ENCODE data around the gene PRKCG.
"Not testable (repeated sequence)": the region's sequence is repeated elsewhere in the genome, so short reads cannot be mapped to it uniquely, and the experiment has no call there.

Gene PRKCG

DNA sequence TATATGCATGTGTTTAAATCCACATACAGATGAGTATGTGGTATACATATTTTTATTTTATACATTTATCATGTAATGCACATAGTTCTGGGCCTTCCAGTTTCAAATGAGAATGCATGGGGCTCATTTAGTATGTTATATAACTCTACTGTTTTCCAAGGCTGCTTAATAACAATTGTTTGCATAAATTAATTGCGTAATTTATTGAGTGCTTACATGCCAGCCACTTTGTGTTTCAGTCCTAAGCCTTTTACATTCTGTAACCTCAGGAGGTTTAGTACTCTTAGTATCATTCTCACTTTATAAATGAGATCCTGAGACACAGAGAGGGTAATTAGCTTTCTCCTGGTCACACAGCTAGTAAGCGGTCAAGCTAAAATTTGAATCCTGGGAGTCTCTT lies 64.0 kb downstream of the PRKCG start:
- DNase-seq = no peak

DNA sequence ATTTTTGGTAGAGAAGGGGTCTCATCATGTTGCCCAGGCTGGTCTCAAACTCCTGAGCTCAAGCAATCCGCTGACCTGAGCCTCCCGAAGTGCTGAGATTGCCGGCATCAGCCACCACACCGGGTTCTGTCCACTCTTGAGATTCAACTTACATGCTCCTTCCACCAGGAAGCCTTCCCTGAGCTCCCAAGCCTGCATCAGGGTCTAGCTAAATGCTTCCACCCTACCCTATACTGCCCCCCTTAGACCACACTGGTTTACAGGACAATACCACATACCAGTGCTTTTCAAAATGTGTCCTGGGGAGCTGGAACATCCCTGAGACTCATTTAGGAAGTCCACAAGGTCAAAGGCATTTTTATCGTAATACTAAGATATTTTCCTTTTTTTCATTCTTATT lies 65.6 kb downstream of the PRKCG start:
- DNase-seq = no peak

DNA sequence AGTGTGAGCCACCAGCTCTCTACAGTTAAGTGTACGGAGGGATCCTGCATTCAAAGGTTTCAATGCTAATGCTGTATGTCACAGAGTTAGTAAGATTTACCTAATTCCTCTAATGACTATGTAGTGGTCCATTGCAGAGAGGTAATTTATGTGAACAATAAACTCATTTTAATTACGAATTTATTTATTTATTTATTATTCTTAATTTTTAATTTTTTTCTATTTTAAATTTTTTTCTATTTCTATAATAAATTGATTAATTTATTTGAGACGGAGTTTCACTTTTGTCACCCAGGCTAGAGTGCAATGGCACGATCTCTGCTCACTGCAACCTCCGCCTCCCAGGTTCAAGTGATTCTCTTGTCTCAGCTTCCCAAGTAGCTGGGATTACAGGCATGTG lies 66.6 kb downstream of the PRKCG start:
- not testable (repeated sequence) for DNase-seq

DNA sequence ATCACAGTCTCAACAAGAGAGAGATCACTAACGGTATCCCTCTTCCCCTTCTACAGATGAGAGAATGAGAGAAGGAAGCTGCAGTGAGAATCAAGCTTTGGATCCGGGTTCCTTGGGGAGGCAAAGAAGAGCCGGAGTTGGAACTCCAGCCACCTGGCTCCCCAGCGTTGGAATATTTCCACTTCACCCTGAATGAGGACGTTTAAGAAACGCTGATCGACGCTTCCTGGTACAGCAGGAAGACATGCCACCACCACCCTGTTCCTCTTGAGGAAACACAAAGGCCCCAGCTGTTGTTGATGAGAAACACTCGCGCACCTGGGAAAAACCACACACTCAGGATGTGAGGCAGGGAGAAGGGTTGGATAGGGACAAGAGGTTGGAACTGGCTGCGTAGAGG lies 69.4 kb downstream of the PRKCG start:
- DNase-seq = no peak

DNA sequence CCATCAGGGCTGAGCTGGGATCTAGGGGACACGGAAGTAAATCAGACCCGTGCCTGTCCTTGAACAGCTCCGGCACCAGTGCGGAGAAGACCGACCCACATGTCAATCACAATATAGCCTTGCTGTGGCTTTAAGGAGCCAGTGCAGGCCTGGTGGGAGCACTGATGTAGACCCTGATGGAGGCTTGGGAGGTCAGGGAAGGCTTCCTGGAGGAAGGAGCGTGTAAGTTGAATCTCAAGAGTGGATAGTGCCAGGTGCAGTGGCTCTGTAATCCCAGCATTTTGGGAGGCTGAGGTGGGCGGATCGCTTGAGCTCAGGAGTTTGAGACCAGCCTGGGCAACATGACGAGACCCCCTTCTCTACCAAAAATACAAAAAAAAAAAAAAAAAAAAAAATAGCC lies 70.0 kb downstream of the PRKCG start:
- no peak for DNase-seq

DNA sequence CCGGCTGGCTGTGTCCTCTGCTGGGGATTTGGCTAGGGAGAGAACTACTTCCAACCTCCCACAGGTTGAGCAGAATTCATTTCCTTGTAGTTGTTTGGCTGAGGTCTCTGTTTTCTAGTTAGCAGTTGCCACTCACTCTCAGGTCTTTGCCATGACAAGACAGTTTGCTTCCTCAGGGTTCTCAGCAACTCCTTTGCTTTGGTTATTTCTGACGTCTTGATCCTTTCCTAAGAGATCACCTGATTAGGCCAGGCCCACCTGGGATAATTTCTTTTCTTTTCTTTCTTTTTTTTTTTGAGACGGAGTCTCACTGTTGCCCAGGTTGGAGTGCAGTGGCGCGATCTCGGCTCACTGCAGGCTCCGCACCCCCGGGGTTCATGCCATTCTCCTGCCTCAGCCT lies 71.4 kb downstream of the PRKCG start:
- no peak for DNase-seq

Measured in NCI-H510A (cell line).